NCI-H1092 treated with DMSO at 0.1 percent for 48 hours (cell line): ENCODE results near the gene BUB3.

Experiments
- DNase-seq: peaks from one replicate; lab custom pipeline; 2025; lab: John Stamatoyannopoulos, UW

Gene BUB3

DNA sequence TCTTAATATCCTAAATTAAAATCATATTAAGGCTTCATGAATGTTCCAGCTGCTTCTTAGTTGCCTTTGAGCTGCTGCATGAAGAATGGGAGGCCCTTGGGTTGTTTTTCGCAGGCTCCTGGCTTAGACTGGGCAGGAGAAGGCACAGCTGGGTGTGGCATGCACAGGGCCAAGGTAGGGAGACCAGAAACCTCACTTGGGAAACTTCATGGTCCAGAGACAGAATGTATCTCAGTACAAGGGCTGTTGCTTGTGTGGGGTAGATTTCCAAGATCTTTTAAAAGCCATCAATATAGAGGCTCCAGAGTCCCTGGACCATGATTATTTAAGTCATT is 49.9 kb downstream of the BUB3 start:
- no peak for DNase-seq

DNA sequence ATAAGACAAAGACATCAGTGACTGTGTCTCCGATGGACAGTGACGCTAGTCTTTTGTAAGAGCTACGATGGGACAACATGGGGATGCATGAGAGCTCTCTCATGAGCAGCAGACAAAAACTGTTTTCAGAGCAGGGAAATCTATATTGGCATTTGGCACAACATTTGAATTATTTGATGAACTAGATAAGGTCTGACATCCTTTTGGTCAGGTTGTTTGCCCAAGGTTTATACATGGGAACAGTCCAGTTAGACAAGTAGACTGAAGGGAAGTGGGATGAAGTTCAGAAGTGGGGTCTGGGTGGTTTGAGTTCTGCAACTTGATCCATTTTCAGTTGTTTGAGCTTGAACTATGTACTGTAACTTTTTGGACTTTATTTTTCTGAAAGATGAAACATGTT is 50.8 kb downstream of the BUB3 start:
- no peak for DNase-seq

DNA sequence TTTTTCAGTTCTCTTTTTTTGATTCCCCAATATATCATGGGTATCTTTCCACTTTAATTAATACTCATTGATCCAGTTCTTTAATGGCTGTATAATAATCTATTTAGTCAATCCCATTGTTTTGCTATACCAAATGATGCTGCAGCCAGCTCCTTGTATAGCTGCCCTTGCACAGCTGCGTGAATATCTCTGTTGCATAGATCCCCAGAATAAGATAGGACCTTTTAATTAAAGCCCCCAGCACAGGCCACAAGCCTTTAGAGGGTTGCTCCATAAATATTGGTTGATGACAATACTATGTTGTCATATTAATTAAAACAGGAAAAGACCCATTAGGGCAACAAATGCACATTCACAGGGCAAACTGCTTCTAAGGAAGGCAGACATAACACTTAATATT is 57.9 kb downstream of the BUB3 start:
- no peak for DNase-seq

DNA sequence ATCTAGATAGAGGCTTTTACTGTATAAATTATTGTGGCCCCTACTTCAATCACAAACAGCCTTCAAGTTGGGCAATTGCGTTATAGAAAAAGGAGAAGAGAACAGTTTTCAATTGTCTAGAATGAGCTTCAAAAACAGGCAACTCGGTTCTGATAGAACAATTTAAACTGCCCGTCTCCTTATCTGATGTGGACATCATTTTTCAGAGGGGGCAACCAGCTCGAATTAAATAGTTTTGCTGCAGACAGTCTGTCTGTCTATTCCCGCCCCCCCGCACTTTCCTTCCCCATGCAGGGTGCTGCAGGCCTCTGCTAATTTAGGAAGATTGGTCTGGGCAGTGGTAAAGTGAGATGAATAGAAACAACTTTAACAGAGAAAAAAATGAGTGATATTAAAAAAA is 58.4 kb downstream of the BUB3 start:
- DNase-seq = no peak

DNA sequence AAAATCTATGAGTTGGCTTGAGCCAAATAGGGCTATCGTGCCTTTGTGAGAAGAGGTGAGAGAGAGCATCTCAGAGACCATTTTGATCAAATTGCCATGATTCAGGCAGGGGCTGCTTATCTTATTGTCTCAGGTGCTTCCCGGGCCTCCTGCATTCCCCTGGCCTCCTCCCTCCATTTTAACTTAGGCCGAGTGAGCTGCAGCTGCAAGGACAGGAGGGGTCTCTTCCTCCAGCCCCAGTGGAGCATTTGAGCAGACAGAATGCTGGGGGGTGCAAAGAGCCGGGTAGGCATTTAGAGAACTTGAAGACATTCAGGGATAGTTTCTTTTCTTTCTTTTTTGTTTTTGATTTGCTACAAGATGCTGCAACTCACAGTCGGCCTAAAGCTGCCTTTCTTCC is 59.0 kb downstream of the BUB3 start:
- no peak for DNase-seq
